Mesenteric fat pad (tissue), 1 donor: Measurements from ENCODE around the gene ING5. TPM values are rescaled to one million over a fixed set of nuclear protein-coding genes. Genes with fewer than 3 reads are reported as not detected.
"Not testable (repeated sequence)": the region's sequence is repeated elsewhere in the genome, so short reads cannot be mapped to it uniquely, and the experiment has no call there.

Experiments used
- DNase-seq: peaks from one replicate; pipeline ENCODE4 v3.0.0-alpha.2; 2020; ENCODE audit warnings: low spot score
- total RNA-seq: library from RNA; stranded (reverse); fragmentation: NEBNext Ultra II Directional; extraction: Animal tissue kit (Norgen Biotek cat#: 25700); gene quantifications from one replicate; pipeline ENCODE4 v1.2.1, GENCODE V29; 2021
- donor health status: DM: yes; HTN: yes; CAD: no.

Gene ING5
- total RNA-seq, 1 donor from 2014 or later: 29.1 TPM

- no peak for DNase-seq
These were observed 36.3 kb downstream of the ING5 start for GRCh38 chr2:241738040-241738686.

DNA sequence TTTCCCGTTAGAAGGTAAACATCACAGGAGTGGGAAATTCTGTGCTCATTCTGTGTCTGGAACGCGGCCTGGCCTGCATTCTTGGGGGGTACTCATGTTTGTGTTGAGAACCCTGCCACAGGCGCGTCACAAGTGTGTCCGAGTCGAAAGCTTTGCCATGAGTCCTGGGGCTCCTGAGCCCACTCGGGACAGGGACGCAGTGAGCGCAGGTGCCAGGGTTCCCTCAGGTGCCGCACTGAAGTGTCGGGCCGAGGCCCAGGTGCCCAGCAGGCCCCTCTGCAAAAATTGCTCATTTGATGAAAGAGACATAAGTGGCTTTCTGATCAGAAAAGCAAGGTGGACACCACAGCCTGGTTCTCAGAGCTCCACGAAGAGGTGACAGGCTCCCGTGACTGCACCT, 37.3 kb downstream of the ING5 start:
- no peak for DNase-seq

GRCh38 chr2:241739651-241740050, 37.8 kb downstream of the ING5 start:
- DNase-seq: no peak

DNA sequence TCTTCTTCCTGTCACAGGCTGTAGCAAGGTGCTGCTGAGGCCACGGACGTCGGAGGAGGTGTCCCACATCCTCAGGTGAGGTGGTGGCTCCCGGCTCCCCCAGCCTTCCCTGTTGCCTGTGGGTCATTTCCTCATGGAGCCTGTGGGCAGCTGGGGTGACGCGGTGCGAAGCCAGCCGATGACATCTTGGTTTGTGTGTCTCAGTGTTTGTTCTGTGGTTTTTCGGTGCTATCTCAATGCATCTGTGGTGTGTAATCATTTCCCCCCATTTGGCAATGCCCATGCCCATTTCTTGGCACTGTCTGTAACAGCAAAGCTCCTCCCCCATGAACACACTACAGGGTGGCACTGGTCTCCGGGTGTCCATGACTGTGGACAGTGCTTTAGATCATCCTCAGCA, 39.2 kb downstream of the ING5 start:
- no peak for DNase-seq

DNA sequence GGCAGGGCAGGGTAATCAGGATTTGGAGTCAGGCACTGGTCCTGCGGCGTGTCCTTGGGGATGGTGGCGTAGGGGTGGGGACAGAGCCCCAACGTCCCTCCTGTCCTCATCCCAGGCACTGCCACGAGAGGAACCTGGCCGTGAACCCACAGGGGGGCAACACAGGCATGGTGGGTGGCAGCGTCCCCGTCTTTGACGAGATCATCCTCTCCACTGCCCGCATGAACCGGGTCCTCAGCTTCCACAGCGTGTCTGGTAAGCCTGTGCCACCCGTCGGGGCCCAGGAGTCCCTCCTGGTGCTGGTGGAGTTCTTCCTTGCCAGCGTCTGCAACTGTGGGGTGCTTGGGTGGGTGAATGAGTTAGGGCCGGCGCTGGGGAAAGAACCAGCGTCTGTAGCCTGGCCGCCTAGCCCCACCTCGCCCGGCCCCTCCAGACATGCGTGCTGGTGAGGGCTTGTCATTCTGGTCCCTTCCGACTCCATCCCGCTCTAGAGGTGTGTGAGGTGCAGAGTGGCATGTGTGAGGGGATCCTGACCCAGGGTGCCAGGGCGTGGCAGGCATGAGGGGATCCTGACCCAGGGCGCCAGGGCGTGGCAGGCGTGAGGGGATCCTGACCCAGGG, 40.6 kb downstream of the ING5 start:
- DNase-seq: no peak

- not testable (repeated sequence) for DNase-seq
These were observed 41.2 kb downstream of the ING5 start for GRCh38 chr2:241743008-241743407.

- no peak for DNase-seq
These were observed 41.8 kb downstream of the ING5 start for GRCh38 chr2:241743620-241744019.

DNA sequence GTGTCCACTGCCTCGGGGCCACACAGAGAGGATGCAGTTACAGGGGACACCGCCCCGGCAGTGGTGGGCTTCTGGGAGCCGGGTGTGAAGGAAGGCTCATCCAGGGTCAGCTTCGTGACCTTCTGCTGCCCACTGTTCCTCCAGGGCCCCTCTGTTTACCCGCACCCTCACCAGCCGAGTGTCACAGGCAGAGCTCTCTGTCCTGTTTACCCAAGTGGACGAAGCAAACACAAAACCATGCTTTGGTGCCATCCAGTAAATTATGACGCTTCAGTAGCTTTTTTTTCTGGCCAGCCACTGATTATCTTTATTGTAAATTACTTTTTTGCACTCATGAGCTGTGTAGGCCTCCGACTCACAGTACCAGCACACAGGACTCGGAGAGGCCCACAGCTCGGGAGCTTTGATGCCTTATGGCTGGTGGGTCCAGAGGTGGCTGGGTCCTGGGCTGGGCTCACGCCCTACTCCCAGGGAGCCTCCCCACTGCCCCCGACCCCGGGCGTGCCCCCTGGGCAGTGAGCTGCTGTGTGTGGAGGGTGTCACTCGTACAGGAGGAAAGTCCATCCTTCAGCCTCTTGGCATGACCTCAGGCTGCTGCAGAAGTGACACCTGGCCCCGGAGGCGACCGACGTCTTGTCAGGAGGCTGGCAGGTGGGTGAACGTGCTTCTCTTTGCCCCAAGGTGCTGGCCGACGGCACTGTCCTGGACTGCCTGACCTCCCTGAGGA, 42.4 kb downstream of the ING5 start:
- DNase-seq: no peak

GRCh38 chr2:241745276-241745675, 43.4 kb downstream of the ING5 start:
- no peak for DNase-seq

DNA sequence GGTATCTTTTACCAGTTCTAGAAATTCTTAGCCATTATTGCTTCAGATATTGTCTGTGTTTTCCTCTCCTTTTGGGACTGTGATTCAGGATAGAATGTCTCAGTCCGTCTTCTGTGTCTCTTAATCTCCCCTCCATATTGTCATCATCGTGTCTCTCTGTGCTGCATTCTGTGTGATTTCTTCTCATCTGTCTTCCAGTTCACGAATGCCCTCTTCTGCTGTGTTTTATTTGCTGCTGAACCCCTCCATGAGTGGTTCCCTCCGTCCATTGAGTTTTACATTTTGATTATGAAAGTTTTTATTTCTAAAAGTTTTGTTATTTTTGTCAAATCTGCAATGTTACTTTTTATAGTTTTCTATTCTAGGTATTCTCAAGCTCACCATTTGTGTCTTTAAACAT, 44.2 kb downstream of the ING5 start:
- DNase-seq: no peak

- no peak for DNase-seq
These were observed 46.8 kb downstream of the ING5 start for GRCh38 chr2:241748468-241749256.

GRCh38 chr2:241750076-241750840, 48.4 kb downstream of the ING5 start:
- DNase-seq: no peak

- no peak for DNase-seq
These were observed 49.3 kb downstream of the ING5 start for GRCh38 chr2:241751152-241751551.

GRCh38 chr2:241751776-241752175, 49.9 kb downstream of the ING5 start:
- no peak for DNase-seq

DNA sequence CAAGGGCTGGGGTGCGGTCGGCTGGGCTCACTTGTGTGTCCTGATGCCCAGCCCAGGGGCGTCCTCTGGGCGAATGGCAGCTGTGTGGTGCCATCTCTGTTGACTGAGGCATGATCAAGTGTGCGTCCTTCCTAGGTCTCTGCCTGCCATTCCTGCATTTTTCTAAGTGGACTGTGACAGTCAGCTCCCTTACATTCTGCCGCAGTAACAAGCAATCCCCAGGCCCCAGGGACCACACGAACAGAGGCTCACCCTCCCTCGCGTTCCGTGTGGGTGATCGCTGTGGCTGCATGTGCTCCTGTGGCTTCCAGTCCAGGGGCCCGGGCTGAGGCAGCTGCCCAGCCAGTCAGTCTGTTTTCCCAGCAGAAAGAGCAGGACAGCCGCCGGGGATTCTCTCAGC, 50.4 kb downstream of the ING5 start:
- no peak for DNase-seq

- DNase-seq: no peak
These were observed 50.9 kb downstream of the ING5 start for GRCh38 chr2:241752689-241753276.

- no peak for DNase-seq
These were observed 51.7 kb downstream of the ING5 start for GRCh38 chr2:241753493-241753892.

GRCh38 chr2:241754042-241754441, 52.2 kb downstream of the ING5 start:
- no peak for DNase-seq

- no peak for DNase-seq
These were observed 53.3 kb downstream of the ING5 start for GRCh38 chr2:241755166-241755565.

GRCh38 chr2:241755777-241756176, 53.9 kb downstream of the ING5 start:
- no peak for DNase-seq
